ENCODE data around the gene SNX17. TPM values are rescaled to one million over a fixed set of nuclear protein-coding genes. Genes with fewer than 3 reads are reported as not detected.
"Not testable (repeated sequence)": the region's sequence is repeated elsewhere in the genome, so short reads cannot be mapped to it uniquely, and the experiment has no call there.

The SNX17 gene
- total RNA-seq, 1 donor from 2014 or later: 137 TPM

DNA sequence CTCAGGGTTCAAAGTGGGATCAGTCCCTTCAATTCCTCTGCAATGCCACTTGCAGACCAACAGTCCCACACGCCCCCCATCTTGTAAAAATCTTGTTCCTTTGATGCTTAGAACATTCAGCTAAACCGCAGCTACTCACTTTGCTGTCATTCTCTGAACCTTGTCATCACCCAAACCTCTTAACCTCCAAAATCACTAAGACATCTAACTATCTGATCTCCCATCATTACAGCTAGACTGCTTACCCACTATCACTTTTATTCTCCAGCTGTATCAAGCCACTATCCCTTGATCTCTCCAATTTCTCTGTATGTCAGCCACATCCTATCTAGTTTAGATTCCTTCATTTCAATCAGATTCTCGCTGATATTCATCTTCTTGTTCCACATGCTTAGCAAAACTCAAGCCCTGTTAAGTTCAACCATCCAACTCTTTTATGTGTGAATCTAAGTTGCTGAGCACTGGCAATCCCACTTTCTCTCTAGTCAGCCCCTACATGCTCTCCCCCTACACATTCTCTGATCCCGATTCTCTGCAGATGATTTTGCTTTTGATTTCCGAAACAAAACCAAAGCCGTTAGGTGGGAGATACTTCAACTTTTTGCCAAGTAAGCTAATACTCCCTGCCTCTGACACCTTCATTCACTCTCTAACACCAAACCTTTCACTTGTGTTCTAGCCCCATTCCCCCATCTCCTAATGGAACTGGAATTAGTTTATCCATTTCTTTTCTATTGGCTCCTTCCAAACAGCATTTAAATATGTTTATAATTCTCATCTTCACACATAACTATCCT is 18.4 kb upstream of the SNX17 start:
- Mint-ChIP-seq H3K27me3 (ENCODE audit: insufficient read depth) (no peaks in the 10 kb centered on the region), H3K36me3 (ENCODE audit: low read depth) (peaks cover 15% of the 10 kb centered on the region), H3K4me1 (ENCODE audit: low read depth) (peaks cover 48% of the 10 kb centered on the region), H3K27ac (peak overlapping the region; percentile 36), H3K4me3 (no peak overlapping the region), H3K9me3 (no peaks in the 10 kb centered on the region)
- intact Hi-C loops (cut with micrococcal nuclease): loop anchor here (1.0 to 10.0 kb wide), 2 partner anchors 29 to 1543 kb away; partner anchors contain the start of genes MPV17 and WDR43
- no peak for DNase-seq (ENCODE audit: low spot score)

DNA sequence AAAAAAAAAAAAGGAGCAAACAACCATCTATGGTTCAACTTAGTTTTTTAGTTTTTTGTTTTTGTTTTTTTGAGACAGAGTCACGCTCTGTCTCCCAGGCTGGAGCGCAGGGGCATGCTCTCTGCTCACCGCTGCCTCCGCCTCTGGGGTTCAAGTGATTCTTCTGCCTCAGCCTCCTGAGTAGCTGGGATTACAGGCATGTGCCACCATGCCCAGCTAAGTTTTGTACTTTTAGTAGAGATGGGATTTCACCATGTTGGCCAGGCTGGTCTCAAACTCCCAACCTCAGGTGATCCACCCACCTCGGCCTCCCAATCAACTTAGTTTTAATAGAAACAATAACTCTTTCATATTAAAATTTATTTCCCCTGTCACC is 17.0 kb upstream of the SNX17 start:
- peaks cover 11% of the 10 kb centered on the region for H3K36me3 Mint-ChIP-seq (ENCODE audit: low read depth)
- not testable (repeated sequence) for DNase-seq (ENCODE audit: low spot score); H3K27me3 Mint-ChIP-seq (ENCODE audit: insufficient read depth); H3K27ac Mint-ChIP-seq; H3K9me3 Mint-ChIP-seq; H3K4me3 Mint-ChIP-seq
- intact Hi-C loops (cut with micrococcal nuclease): loop anchor here (10.0 kb wide), 1 partner anchor 1541 kb away; the partner anchor contains the start of gene WDR43
- H3K4me1 Mint-ChIP-seq (ENCODE audit: low read depth): peaks cover 49% of the 10 kb centered on the region

DNA sequence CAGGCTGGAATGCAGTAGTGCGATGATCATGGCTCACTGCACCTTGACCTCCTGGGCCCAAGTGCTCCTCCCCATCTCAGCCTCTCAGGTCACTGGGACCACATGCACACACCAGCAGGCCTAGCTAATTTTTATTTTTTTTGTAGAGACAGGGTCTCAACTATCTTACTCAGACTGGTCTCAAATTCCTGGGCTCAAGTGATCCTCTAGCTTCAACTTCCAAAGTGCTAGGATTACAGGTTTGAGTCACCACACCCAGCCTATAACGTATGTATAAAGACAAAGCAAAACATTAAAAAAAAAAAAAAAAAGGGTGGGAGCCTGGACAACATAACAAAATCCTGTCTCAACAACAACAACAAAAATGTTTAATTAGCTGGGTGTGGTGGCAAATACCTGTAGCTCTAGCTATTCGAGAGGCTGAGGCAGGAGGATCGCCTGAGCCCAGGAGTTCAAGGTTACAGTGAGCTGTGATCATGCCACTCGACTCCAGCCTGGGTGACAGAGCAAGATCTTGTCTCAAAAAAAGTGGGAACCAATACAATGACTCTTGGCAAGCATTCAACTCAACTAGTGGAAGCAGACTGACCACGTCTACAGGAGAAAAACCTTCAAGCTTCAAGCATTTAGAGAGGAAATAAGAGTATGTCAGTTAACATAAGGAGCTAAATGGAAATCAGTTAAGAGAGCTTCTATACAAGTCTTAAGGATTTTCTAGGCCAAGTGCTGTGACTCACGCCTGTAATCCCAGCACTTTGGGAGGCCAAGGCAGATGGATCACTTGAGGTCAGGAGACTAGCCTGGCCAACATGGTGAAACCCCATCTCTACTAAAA is 16.4 kb upstream of the SNX17 start:
- H3K36me3 Mint-ChIP-seq (ENCODE audit: low read depth): peaks cover 13% of the 10 kb centered on the region
- H3K27ac Mint-ChIP-seq: no peak overlapping the region
- no peaks in the 10 kb centered on the region for H3K27me3 Mint-ChIP-seq (ENCODE audit: insufficient read depth)
- intact Hi-C loops (cut with micrococcal nuclease): loop anchor here (10.0 kb wide), 1 partner anchor 1541 kb away; the partner anchor contains the start of gene WDR43
- H3K4me3 Mint-ChIP-seq: peak overlapping the region; percentile 62
- no peak for DNase-seq (ENCODE audit: low spot score)
- H3K9me3 Mint-ChIP-seq: no peaks in the 10 kb centered on the region
- H3K4me1 Mint-ChIP-seq (ENCODE audit: low read depth): peaks cover 54% of the 10 kb centered on the region

DNA sequence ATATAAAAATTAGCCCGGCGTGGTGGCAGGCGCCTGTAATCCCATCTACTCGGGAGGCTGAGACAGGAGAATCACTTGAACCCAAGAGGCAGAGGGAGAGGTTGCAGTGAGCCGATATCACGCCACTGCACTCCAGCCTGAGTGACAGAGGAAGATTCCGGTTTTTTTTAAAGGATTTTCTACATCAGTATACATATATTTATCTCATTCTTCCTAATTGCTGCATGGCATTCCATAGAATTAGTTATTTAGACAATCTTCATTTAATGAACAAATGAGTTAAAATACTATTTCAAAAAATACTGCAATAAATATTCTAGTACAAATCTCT is 15.9 kb upstream of the SNX17 start:
- Mint-ChIP-seq H3K27ac (no peak overlapping the region), H3K36me3 (ENCODE audit: low read depth) (peaks cover 13% of the 10 kb centered on the region), H3K4me1 (ENCODE audit: low read depth) (peaks cover 54% of the 10 kb centered on the region), H3K27me3 (ENCODE audit: insufficient read depth) (no peaks in the 10 kb centered on the region), H3K4me3 (peak overlapping the region; percentile 62), H3K9me3 (no peaks in the 10 kb centered on the region)
- no peak for DNase-seq (ENCODE audit: low spot score)
- intact Hi-C loops (cut with micrococcal nuclease): loop anchor here (10.0 kb wide), 1 partner anchor 1540 kb away; the partner anchor contains the start of gene WDR43

DNA sequence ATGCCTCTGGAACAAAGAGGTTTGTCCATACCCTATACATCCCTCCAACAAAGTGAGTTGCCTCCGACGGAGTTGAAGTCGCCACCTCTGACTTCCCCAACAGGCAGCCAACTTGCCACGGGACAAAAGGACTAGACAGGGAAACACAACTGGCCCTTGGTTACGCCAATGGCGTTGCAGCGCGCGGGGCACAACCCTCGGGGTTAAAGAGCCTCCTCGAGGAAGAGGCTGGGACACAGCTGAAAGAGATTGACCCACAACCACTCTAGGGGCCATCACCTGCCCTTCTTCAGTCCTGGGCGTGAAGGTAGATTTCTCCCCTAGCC is 14.4 kb upstream of the SNX17 start:
- H3K4me1 Mint-ChIP-seq (ENCODE audit: low read depth): peaks cover 49% of the 10 kb centered on the region
- DNase-seq (ENCODE audit: low spot score): peak; percentile 53
- H3K4me3 Mint-ChIP-seq: peak overlapping the region; percentile 98
- H3K9me3 Mint-ChIP-seq: no peaks in the 10 kb centered on the region
- peak overlapping the region; percentile 99 for H3K27ac Mint-ChIP-seq
- intact Hi-C loops (cut with micrococcal nuclease): loop anchor here (1.0 to 10.0 kb wide), 14 partner anchors 14 to 1539 kb away; partner anchors contain the start of genes AGBL5, ASXL2, ATRAID and EIF2B4
- H3K36me3 Mint-ChIP-seq (ENCODE audit: low read depth): peaks cover 11% of the 10 kb centered on the region
- no peaks in the 10 kb centered on the region for H3K27me3 Mint-ChIP-seq (ENCODE audit: insufficient read depth)

DNA sequence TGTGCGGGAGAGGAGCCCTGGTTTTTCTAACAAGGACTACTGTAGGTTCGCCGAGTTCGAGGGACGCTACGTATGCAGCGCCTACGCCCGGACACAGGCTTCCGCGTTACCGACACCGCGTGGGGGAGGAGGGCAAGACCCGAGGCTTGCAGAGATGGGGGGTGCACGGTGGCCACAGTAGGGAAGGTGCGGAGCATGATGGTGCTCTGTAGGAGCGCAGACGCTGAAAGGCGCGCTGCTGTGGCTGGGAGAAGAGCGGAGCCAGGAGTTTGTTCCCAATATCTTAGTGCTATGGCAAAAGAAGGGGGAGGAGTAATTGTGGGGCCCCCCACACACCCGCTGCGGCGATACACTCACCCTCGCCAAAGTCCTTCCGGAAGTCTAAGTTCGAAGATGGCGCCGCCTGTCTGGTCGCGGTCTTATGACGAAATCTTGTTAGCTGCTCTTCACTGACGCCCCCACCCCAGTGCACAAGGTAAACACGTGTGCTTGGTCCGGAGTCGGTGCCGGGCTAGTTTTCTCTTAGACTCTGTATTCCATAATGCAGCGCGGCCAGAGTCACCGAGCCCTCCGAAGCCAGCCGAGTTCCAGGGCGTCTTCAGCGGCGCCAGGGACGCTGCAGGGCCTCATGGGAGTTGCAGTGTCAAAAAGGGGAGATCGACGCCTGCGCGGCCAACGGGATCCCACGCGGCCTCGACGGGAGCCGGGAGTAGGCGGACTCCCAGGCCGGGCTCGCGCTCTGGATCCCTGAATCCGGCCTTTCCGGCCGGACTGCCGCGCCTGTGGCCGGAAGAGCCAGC is 13.8 kb upstream of the SNX17 start, which contains the start of gene GTF3C2:
Gene GTF3C2, minus strand, starts transcription at position 383 of the 800 bp plus-strand sequence. CDS start 13,210 bp downstream, outside the sequence.
- intact Hi-C loops (cut with micrococcal nuclease): loop anchor here (1.0 to 10.0 kb wide), 14 partner anchors 14 to 1538 kb away; partner anchors contain the start of genes AGBL5, ASXL2, ATRAID and EIF2B4

DNA sequence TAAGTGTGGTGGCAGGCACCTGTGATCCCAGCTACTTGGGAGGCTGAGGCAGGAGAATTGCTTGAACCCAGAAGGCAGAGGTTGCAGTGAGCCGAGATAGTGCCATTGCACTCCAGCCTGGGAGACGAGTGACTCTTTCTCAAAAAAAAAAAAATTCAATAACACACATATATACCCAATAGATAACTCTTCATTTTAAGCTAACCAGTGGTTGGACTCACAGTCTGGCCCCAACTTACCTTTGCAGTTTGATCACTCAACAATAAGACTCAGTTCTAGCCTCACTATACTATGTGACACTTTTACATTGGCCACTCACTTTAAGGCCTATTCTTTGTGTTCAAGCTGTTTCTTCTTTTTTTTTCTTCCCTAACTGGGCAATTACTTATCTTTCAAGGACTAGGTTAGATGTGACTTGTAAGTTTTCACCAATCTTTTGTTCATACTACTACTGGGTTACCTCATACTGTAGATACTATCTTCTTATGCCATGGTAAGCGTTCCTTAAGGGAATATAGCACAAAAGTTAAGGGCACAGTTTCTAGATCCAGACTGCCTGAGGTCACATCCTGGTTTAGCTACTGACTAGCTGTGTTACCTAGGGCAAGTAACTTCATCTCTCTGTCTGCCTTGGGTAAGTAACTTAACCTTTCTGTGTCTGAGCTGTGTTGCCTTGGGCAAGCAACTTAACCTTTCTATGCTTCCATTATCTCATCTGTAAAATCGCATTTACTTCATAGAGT is 7.6 kb upstream of the SNX17 start:
- Mint-ChIP-seq H3K27me3 (ENCODE audit: insufficient read depth) (no peaks in the 10 kb centered on the region), H3K27ac (peak overlapping the region; percentile 12), H3K4me1 (ENCODE audit: low read depth) (peaks cover 10% of the 10 kb centered on the region), H3K36me3 (ENCODE audit: low read depth) (peaks cover 37% of the 10 kb centered on the region), H3K4me3 (no peak overlapping the region), H3K9me3 (no peaks in the 10 kb centered on the region)
- intact Hi-C loops (cut with micrococcal nuclease): no loop called here
- DNase-seq (ENCODE audit: low spot score): no peak

More for the DNA sequence above, 13.8 kb upstream of the SNX17 start, which contains the start of gene GTF3C2:
- peak within 1 kb of the TSS; percentile 99 for H3K27ac Mint-ChIP-seq
- H3K4me3 Mint-ChIP-seq: peak within 1 kb of the TSS; percentile 98
- peaks cover 47% of the 10 kb centered on the region for H3K4me1 Mint-ChIP-seq (ENCODE audit: low read depth)
- H3K27me3 Mint-ChIP-seq (ENCODE audit: insufficient read depth): no peaks in the 10 kb centered on the region
- peaks cover 11% of the 10 kb centered on the region for H3K36me3 Mint-ChIP-seq (ENCODE audit: low read depth)
- DNase-seq (ENCODE audit: low spot score): peak; percentile 89
- H3K9me3 Mint-ChIP-seq: no peaks in the 10 kb centered on the region

DNA sequence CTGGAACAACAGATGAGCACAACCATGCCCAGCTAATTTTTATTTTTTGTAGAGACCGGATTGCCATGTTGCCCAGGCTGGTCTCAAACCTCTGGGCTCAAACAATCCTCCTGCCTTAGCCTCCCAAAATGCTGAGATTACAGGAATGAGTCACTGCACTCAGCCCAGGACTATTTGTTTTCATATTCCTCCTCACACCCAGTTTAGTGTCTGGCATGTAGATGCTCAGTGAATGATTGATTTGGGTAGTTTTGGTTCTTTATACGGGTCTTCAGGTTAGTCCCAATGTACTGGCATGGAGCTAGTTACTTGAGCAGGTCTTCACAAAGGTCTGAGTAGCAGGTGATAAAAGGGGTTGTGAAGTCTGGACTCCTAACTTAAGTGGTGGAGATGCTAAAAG is 6.5 kb upstream of the SNX17 start:
- Mint-ChIP-seq H3K36me3 (ENCODE audit: low read depth) (peaks cover 38% of the 10 kb centered on the region), H3K27me3 (ENCODE audit: insufficient read depth) (no peaks in the 10 kb centered on the region), H3K27ac (no peak overlapping the region), H3K4me1 (ENCODE audit: low read depth) (peaks cover 10% of the 10 kb centered on the region), H3K9me3 (no peaks in the 10 kb centered on the region), H3K4me3 (no peak overlapping the region)
- intact Hi-C loops (cut with micrococcal nuclease): no loop called here
- no peak for DNase-seq (ENCODE audit: low spot score)

DNA sequence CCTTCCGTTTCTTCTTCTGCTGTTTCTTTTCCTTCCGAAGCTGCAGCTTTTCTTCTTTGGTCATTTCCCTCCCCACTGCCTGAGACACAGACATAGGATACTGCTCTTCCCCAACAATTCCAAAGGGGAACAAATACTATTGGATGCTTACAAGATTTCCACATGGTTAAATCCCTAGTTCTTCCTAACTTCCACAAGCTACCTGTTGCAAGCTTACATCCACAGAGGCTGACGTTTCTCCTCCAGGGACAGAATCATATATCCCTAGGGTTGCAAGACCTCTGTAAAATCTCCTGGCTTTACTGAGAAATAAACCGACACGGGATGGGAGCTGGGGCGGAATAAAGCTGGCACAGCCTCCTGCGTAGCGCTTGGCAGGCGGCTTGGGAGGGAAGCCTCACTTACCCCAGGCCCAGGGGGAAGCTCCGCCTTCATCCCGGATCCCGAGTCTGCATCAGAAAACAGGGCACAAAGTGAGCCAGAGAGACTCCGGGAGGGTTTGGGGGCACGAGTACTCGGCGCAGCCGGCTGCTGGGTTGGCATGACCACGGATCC is 868 bp upstream of the SNX17 start:
- Mint-ChIP-seq H3K36me3 (ENCODE audit: low read depth) (peaks cover 53% of the 10 kb centered on the region), H3K4me1 (ENCODE audit: low read depth) (peaks cover 43% of the 10 kb centered on the region), H3K4me3 (peak overlapping the region; percentile 96), H3K27ac (peak overlapping the region; percentile 94), H3K9me3 (no peaks in the 10 kb centered on the region), H3K27me3 (ENCODE audit: insufficient read depth) (no peaks in the 10 kb centered on the region)
- intact Hi-C loops (cut with micrococcal nuclease): loop anchor here (1.0 kb wide), 14 partner anchors 11 to 318 kb away; partner anchors contain the start of genes AGBL5, CAD, GTF3C2 and IFT172
- DNase-seq (ENCODE audit: low spot score): no peak

DNA sequence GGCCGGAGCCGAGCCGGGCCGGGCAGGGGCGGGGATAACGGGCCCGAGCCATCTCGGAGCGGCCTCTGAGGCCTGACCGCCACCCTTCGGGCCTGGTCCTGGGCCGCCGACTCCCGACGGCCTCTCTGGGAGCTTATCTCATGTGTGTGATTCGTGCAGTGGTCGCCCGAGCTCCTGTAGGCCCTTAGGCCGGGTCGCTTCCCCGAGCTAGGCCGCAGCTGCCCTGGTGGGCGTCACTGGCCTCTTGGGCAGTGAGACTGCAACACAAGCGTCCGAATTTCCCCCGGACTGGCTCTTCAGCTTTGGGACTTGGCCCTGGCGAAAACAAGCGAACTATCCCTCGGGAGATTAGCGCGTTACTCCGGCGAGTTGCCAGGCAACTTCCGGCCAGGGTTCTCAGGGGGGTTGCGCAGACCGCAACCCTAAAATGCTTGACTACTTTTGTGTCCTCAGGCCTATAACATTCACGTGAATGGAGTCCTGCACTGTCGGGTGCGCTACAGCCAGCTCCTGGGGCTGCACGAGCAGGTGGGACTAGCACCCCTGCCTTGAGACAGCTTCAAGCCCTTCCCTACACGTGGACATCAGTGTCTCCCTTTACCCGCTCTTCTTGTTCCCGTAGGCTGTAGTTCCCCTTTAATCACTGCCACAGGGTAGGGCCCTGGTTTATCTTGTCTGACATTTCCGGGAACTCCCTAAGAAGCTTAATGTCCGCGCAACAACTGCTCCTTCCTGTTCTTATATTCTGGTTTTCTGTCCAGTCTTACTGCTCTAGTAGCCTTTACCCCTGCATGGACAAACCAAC is 602 bp downstream of the SNX17 start:
- no peak for DNase-seq (ENCODE audit: low spot score)
- Mint-ChIP-seq H3K36me3 (ENCODE audit: low read depth) (peaks cover 58% of the 10 kb centered on the region), H3K4me1 (ENCODE audit: low read depth) (peaks cover 43% of the 10 kb centered on the region), H3K27me3 (ENCODE audit: insufficient read depth) (no peaks in the 10 kb centered on the region), H3K27ac (peak overlapping the region; percentile 98), H3K4me3 (peak overlapping the region; percentile 96), H3K9me3 (no peaks in the 10 kb centered on the region)
- intact Hi-C loops (cut with micrococcal nuclease): loop anchor here (1.0 kb wide), 14 partner anchors 9 to 320 kb away; partner anchors contain the start of genes AGBL5, CAD, GTF3C2 and IFT172

DNA sequence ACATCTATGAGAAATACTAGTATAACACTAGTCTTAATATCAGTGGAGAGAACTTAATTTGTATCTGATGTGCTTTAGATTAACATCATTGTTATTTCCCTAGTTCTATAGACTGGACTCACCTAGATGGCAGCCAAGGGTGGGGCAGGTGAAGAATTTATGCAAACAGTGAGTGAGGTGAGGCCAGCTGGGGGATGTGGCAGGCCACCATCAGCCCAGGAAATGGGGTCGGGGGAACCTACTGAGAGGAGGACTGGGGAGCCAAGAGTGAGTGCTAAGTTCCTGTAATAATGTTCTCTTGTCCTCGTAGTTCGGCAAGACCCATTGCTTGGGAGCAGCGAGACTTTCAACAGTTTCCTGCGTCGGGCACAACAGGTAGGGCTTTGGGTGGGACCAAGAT is 2.5 kb downstream of the SNX17 start:
- peaks cover 43% of the 10 kb centered on the region for H3K4me1 Mint-ChIP-seq (ENCODE audit: low read depth)
- peaks cover 53% of the 10 kb centered on the region for H3K36me3 Mint-ChIP-seq (ENCODE audit: low read depth)
- H3K27ac Mint-ChIP-seq: no peak overlapping the region
- H3K9me3 Mint-ChIP-seq: no peaks in the 10 kb centered on the region
- peak overlapping the region; percentile 96 for H3K4me3 Mint-ChIP-seq
- intact Hi-C loops (cut with micrococcal nuclease): no loop called here
- H3K27me3 Mint-ChIP-seq (ENCODE audit: insufficient read depth): no peaks in the 10 kb centered on the region
- DNase-seq (ENCODE audit: low spot score): no peak

All from activated T-helper 1 cell treated with anti-CD3 and anti-CD28 coated beads, Interleukin-12 subunit alpha, Interleukin-12 subunit beta, Interleukin-2, Interleukin-4 antibody, amounts not matched to agents 30 ng/mL and 10 ng/mL and 1 ng/mL, durations not matched to agents 14 hours and 24 hours and 36 hours (primary cell).